ENCODE results near the gene FCER2. TPM values are rescaled to one million over a fixed set of nuclear protein-coding genes. Genes with fewer than 3 reads are reported as not detected.

Gene FCER2
- total RNA-seq, 1 experiment from 2014 or later, result not detected

GRCh38 chr19:7658219-7658686 lies 43.7 kb downstream of the FCER2 start:
- Histone ChIP-seq H4K91ac (ENCODE audit: insufficient read length, low read depth, low read length) (no peak overlapping the region), H3K9me3 (ENCODE audit: control insufficient read depth, low read depth, low read length) (no peaks in the 10 kb centered on the region), H3K18ac (ENCODE audit: insufficient read length, low read depth, low read length) (no peak overlapping the region), H2BK120ac (ENCODE audit: low read depth, low read length, poor library complexity, severe bottlenecking) (no peak overlapping the region), H2AFZ (ENCODE audit: low read length) (no peak overlapping the region), H3K27me3 (ENCODE audit: insufficient read depth, low read length) (no peaks in the 10 kb centered on the region; the same call in 1 of the 2 replicates), H3K27ac (ENCODE audit: insufficient read length, low read depth, low read length) (no peak overlapping the region), H2BK20ac (ENCODE audit: low read depth, low read length, poor library complexity, severe bottlenecking) (no peak overlapping the region), H4K20me1 (ENCODE audit: control insufficient read depth, insufficient read depth, insufficient read length) (no peaks in the 10 kb centered on the region), H3T11ph (ENCODE audit: low read length) (no peak overlapping the region), H3K23ac (ENCODE audit: insufficient read length, low read depth, low read length) (no peak overlapping the region), H2BK12ac (ENCODE audit: insufficient read length, low read depth, low read length) (no peak overlapping the region), H3K4ac (ENCODE audit: low read depth, low read length) (no peak overlapping the region), H2AK5ac (ENCODE audit: insufficient read length, low read length) (no peak overlapping the region), H3K56ac (ENCODE audit: insufficient read length, low read depth, low read length) (no peak overlapping the region), H3K9ac (ENCODE audit: extremely low read depth, insufficient read length, low read length) (no peak overlapping the region), H3K14ac (ENCODE audit: insufficient read depth, low read length) (no peak overlapping the region), H3K79me1 (ENCODE audit: insufficient read depth, low read depth, low read length, poor library complexity, severe bottlenecking) (no peaks in the 10 kb centered on the region), H3K23me2 (ENCODE audit: insufficient read length, low read depth, low read length, poor library complexity, severe bottlenecking) (no peaks in the 10 kb centered on the region), H2BK5ac (ENCODE audit: insufficient read length, low read length) (no peak overlapping the region), H3K4me2 (ENCODE audit: insufficient read depth, insufficient read length, low read length) (no peak overlapping the region), H4K5ac (ENCODE audit: insufficient read length, low read depth, low read length) (no peak overlapping the region), H4K8ac (replicated peaks; ENCODE audit: insufficient read length, low read depth, low read length) (no peak overlapping the region), H3K4me1 (ENCODE audit: insufficient read depth, low read length) (no peaks in the 10 kb centered on the region), H2BK15ac (ENCODE audit: low read depth, low read length) (no peak overlapping the region), H3K79me2 (ENCODE audit: insufficient read depth, low read length) (no peaks in the 10 kb centered on the region)
- Mint-ChIP-seq H3K4me1 (0 out of 4 replicates have a peak, but pooled peaks cover 0 to 3% of the 10 kb centered on the region in 2 experiments), H3K4me3 (no peak overlapping the region), H3K27ac (no peak overlapping the region; a peak in 1 of 7 replicates), H3K9me3 (no peaks in the 10 kb centered on the region), H3K27me3 (ENCODE audit: low read depth) (peaks cover 87% of the 10 kb centered on the region), H3K36me3 (ENCODE audit: insufficient read depth in 1 of 3, low read depth in 3 of 3) (no peaks in the 10 kb centered on the region)
- no peak for TF ChIP-seq CTCF (conservative IDR thresholded peaks at IDR 0.05)
- WGBS (ENCODE audit: extremely low coverage, insufficient read length, low lambda C conversion rate), result no CpG with 5 or more reads among the region's 9 CpGs
- no peak for DNase-seq
